ENCODE data around the gene NPAS4. TPM values are rescaled to one million over a fixed set of nuclear protein-coding genes. Genes with fewer than 3 reads are reported as not detected.
"Not testable (repeated sequence)": the region's sequence is repeated elsewhere in the genome, so short reads cannot be mapped to it uniquely, and the experiment has no call there.

NPAS4 gene
- total and polyA plus RNA-seq, 2 of the 4 experiments (the other 2 are of a cell fraction), result under 0.01 to 0.77 TPM

GRCh38 chr11:66384316-66384715 lies 36.5 kb upstream of the NPAS4 start:
- CTCF ChIA-PET; H2BK120ac ChIP-seq (ENCODE audit: low read depth, low read length): not testable (repeated sequence)

More at GRCh38 chr11:66384316-66384715, 36.5 kb upstream of the NPAS4 start:
- H3K18ac ChIP-seq (ENCODE audit: low read depth, low read length); intact Hi-C loops (cut with micrococcal nuclease); H3K14ac ChIP-seq (replicated peaks; ENCODE audit: low read depth, low read length); H3K4me1 ChIP-seq (ENCODE audit: control insufficient read depth, insufficient read depth, low read length); H3K9me1 ChIP-seq (ENCODE audit: insufficient read depth, low read length); BruUV-seq (replicated peaks); H3K9me3 ChIP-seq (ENCODE audit: control insufficient read depth, insufficient read depth, low read length); H4K8ac ChIP-seq (ENCODE audit: low read depth in 2 of 2, low read length in 2 of 2); H2AFZ ChIP-seq (replicated peaks; ENCODE audit: low read length, poor library complexity); H3K23ac ChIP-seq (ENCODE audit: low read depth, low read length); in situ Hi-C loops (cut with MboI; ENCODE audit: low sequenced_read_pairs); H2AK5ac ChIP-seq (ENCODE audit: low read depth, low read length); DNase-seq; H4K20me1 ChIP-seq (ENCODE audit: insufficient read depth, low read length); POLR2A ChIA-PET (ENCODE audit: unreplicated experiment); H3K4me2 ChIP-seq (ENCODE audit: low read depth, low read length); dilution Hi-C loops (cut with HindIII; ENCODE audit: low sequenced_read_pairs, unreplicated experiment); H3K56ac ChIP-seq (ENCODE audit: extremely low read depth, insufficient read depth, low read length); H4K5ac ChIP-seq (ENCODE audit: low read depth, low read length); H3K9ac ChIP-seq (ENCODE audit: low read depth, low read length); ATAC-seq (ENCODE audit: low read depth); H4K91ac ChIP-seq (ENCODE audit: insufficient read depth, low read depth, low read length); H2BK15ac ChIP-seq (ENCODE audit: low read depth, low read length); H3K27ac ChIP-seq (ENCODE audit: insufficient read depth, low read length); H3K79me1 ChIP-seq (ENCODE audit: low read depth in 1 of 2, low read length in 2 of 2); H3K4me3 ChIP-seq (ENCODE audit: insufficient read depth, low read depth, low read length); H3K27me3 ChIP-seq (ENCODE audit: control insufficient read depth, insufficient read depth, low read length); H2BK5ac ChIP-seq (ENCODE audit: low read depth, low read length, poor library complexity, severe bottlenecking); H3K4ac ChIP-seq (ENCODE audit: low read depth, low read length); H3K36me3 ChIP-seq (ENCODE audit: control insufficient read depth, insufficient read depth, low read length); H2BK20ac ChIP-seq (ENCODE audit: low read depth, low read length); H2AK9ac ChIP-seq (replicated peaks; ENCODE audit: low read depth, low read length, poor library complexity): not testable (repeated sequence)
- 87% methylated on average over 6 of the region's 13 CpGs; no CpG with 5 or more reads in 1 of the 2 experiments for WGBS, 2 experiments (ENCODE audit: extremely low coverage in 2 of 2, insufficient read length in 1 of 2)
